ENCODE measurements around the gene SRD5A3.

Gene SRD5A3

DNA sequence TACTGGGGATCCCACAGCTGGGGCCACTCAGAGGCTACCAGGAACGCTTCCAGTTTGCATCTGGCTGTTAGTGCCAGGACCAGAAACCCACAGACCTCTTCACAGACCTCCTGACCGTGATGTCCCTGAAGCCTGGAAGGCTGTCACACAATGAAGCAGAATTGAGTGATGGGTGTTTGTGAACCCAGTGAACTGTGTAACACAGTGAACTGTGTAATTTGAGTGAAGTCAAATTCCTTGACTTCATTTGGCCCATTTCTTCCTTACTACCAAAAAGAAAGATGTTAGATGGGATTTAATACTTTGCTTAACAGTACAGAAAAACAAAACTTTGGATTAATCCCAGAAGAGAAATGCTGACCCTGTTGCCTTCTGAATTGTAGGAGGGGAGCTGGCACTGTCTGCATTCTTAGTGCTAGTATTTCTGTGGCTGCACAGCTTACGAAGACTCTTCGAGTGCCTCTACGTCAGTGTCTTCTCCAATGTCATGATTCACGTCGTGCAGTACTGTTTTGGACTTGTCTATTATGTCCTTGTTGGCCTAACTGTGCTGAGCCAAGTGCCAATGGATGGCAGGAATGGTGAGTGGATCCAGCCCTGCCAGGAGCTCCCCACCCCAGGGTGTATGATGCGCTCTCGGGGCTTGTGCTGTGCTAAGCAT, 17.8 kb downstream of the SRD5A3 start:
- Histone ChIP-seq H3K79me2 (ENCODE audit: control insufficient read depth, low read length) (no peaks in the 10 kb centered on the region), H4K20me1 (ENCODE audit: control insufficient read depth, insufficient read depth, low read depth, low read length) (no peaks in the 10 kb centered on the region), H3K36me3 (ENCODE audit: control insufficient read depth, low read length) (no peaks in the 10 kb centered on the region), H3K27me3 (ENCODE audit: control insufficient read depth, low read length) (no peaks in the 10 kb centered on the region), H3K4me3 (ENCODE audit: low read length) (no peak overlapping the region), H3K9me2 (replicated peaks; ENCODE audit: control insufficient read depth, low read length) (no peaks in the 10 kb centered on the region), H3K4me1 (ENCODE audit: control insufficient read depth, low read length) (peaks cover 7% of the 10 kb centered on the region), H3K4me2 (ENCODE audit: low read length) (no peak overlapping the region), H3K9me3 (ENCODE audit: control insufficient read depth, insufficient read depth, low read length) (no peaks in the 10 kb centered on the region), H3F3A (ENCODE audit: control insufficient read depth, insufficient read depth) (no peaks in the 10 kb centered on the region), H3K27ac (ENCODE audit: low read depth, low read length) (no peak overlapping the region)
- TF ChIP-seq, protein P1, sequence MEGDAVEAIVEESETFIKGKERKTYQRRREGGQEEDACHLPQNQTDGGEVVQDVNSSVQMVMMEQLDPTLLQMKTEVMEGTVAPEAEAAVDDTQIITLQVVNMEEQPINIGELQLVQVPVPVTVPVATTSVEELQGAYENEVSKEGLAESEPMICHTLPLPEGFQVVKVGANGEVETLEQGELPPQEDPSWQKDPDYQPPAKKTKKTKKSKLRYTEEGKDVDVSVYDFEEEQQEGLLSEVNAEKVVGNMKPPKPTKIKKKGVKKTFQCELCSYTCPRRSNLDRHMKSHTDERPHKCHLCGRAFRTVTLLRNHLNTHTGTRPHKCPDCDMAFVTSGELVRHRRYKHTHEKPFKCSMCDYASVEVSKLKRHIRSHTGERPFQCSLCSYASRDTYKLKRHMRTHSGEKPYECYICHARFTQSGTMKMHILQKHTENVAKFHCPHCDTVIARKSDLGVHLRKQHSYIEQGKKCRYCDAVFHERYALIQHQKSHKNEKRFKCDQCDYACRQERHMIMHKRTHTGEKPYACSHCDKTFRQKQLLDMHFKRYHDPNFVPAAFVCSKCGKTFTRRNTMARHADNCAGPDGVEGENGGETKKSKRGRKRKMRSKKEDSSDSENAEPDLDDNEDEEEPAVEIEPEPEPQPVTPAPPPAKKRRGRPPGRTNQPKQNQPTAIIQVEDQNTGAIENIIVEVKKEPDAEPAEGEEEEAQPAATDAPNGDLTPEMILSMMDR (IDR thresholded peaks at IDR 0.05; ENCODE audit: low read depth, low read length, poor library complexity, severe bottlenecking) = no peak
- TF ChIP-seq EZH2phosphoT487 (IDR thresholded peaks at IDR 0.05; ENCODE audit: borderline replicate concordance, low read length) = no peak

DNA sequence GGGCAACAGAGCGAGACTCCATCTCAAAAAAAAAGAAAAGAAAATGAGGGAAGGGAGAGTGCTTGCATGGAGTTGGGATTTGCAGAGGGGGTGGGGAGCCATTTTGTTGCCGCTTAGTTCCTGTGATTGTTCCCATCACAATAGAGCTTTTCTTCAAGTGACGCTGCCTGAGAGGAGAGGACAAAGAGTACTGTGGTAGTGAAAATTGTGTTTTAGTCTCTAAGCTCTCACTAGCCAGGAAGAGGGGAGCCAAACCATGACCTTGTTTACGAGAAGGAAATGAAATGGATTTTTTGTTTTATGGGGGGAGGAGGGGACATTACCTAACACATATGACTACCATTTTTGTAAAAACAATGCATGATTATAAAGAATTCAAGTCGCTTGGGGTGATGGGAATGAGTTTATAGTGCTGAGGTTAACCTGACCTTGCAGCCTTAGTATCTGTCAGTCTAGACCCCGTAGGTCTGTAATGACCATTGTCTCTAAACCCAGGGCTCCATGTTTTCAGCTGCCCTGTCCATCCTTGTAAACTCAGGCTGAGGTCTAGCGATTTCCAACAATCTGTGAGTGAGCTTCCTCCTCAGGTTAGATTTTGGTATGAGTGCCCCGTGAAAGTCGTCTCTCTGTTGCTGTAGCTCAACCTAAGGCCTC, 18.8 kb downstream of the SRD5A3 start:
- Histone ChIP-seq H3K4me2 (ENCODE audit: low read length) (no peak overlapping the region), H3K27ac (ENCODE audit: low read depth, low read length) (no peak overlapping the region), H3F3A (ENCODE audit: control insufficient read depth, insufficient read depth) (no peaks in the 10 kb centered on the region), H4K20me1 (ENCODE audit: control insufficient read depth, insufficient read depth, low read depth, low read length) (no peaks in the 10 kb centered on the region), H3K79me2 (ENCODE audit: control insufficient read depth, low read length) (no peaks in the 10 kb centered on the region), H3K9me3 (ENCODE audit: control insufficient read depth, insufficient read depth, low read length) (no peaks in the 10 kb centered on the region), H3K36me3 (ENCODE audit: control insufficient read depth, low read length) (no peaks in the 10 kb centered on the region), H3K9me2 (replicated peaks; ENCODE audit: control insufficient read depth, low read length) (no peaks in the 10 kb centered on the region), H3K27me3 (ENCODE audit: control insufficient read depth, low read length) (no peaks in the 10 kb centered on the region), H3K4me1 (ENCODE audit: control insufficient read depth, low read length) (no peaks in the 10 kb centered on the region), H3K4me3 (ENCODE audit: low read length) (no peak overlapping the region)
- TF ChIP-seq, protein P1 (IDR thresholded peaks at IDR 0.05; ENCODE audit: low read depth, low read length, poor library complexity, severe bottlenecking) = no peak
- no peak for TF ChIP-seq EZH2phosphoT487 (IDR thresholded peaks at IDR 0.05; ENCODE audit: borderline replicate concordance, low read length)

DNA sequence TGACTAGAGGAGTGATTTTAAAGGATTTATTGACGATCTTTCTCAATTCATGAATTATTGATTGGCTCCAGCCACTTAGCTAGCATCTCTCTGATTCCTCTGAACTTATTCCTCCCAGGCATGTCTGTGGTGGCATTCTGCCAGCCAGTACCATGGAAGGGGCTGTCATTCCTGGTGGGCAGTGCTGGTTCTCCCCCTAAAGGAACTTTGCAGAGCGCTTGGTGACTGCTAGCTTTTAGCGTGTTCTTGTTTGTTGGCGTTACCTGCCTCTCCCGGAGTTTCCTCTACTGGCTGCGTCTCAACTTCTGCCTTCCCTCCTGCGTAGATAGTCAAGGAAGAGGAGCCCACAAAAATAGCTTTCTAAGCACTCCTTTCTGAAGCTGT, 19.3 kb downstream of the SRD5A3 start:
- Histone ChIP-seq H4K20me1 (ENCODE audit: control insufficient read depth, insufficient read depth, low read depth, low read length) (no peaks in the 10 kb centered on the region), H3K9me2 (replicated peaks; ENCODE audit: control insufficient read depth, low read length) (no peaks in the 10 kb centered on the region), H3K4me3 (ENCODE audit: low read length) (no peak overlapping the region), H3K4me2 (ENCODE audit: low read length) (no peak overlapping the region), H3K79me2 (ENCODE audit: control insufficient read depth, low read length) (no peaks in the 10 kb centered on the region), H3K9me3 (ENCODE audit: control insufficient read depth, insufficient read depth, low read length) (no peaks in the 10 kb centered on the region), H3K27ac (ENCODE audit: low read depth, low read length) (no peak overlapping the region), H3F3A (ENCODE audit: control insufficient read depth, insufficient read depth) (no peaks in the 10 kb centered on the region), H3K27me3 (ENCODE audit: control insufficient read depth, low read length) (no peaks in the 10 kb centered on the region), H3K36me3 (ENCODE audit: control insufficient read depth, low read length) (no peaks in the 10 kb centered on the region), H3K4me1 (ENCODE audit: control insufficient read depth, low read length) (no peaks in the 10 kb centered on the region)
- no peak for TF ChIP-seq EZH2phosphoT487 (IDR thresholded peaks at IDR 0.05; ENCODE audit: borderline replicate concordance, low read length)
- TF ChIP-seq, protein P1 (IDR thresholded peaks at IDR 0.05; ENCODE audit: low read depth, low read length, poor library complexity, severe bottlenecking) = no peak

Measured in DOHH2 (cell line).